Glutamatergic neuron (in vitro differentiated cells): ENCODE measurements around the gene OGFR. TPM values are rescaled to one million over a fixed set of nuclear protein-coding genes. Genes with fewer than 3 reads are reported as not detected.

Experiments used
- DNase-seq: peaks from one replicate; pipeline ENCODE4 v3.0.0; 2022
- H3K27ac Mint-ChIP-seq: one replicate; pipeline ENCODE4 v1.8.0; 2020; ENCODE audit warnings: mild to moderate bottlenecking, mixed read lengths, inconsistent platforms; ENCODE audit not compliant: unreplicated experiment
- H3K27me3 Mint-ChIP-seq: one replicate; pipeline ENCODE4 v1.8.0; 2020; ENCODE audit warnings: mild to moderate bottlenecking, moderate library complexity, mixed read lengths, inconsistent platforms; ENCODE audit not compliant: unreplicated experiment
- H3K36me3 Mint-ChIP-seq: one replicate; pipeline ENCODE4 v1.8.0; 2020; ENCODE audit warnings: mild to moderate bottlenecking, mixed read lengths, inconsistent platforms; ENCODE audit not compliant: unreplicated experiment
- H3K4me1 Mint-ChIP-seq: one replicate; pipeline ENCODE4 v1.8.0; 2020; ENCODE audit warnings: mild to moderate bottlenecking, low read depth, mixed read lengths, inconsistent platforms; ENCODE audit not compliant: unreplicated experiment
- H3K4me3 Mint-ChIP-seq: one replicate; pipeline ENCODE4 v1.8.0; 2020; ENCODE audit warnings: mild to moderate bottlenecking, mixed read lengths, inconsistent platforms; ENCODE audit not compliant: unreplicated experiment
- H3K9me3 Mint-ChIP-seq: one replicate; pipeline ENCODE4 v1.8.0; 2020; ENCODE audit warnings: mild to moderate bottlenecking, moderate library complexity, mixed read lengths, inconsistent platforms; ENCODE audit not compliant: unreplicated experiment
- CTCF ChIP-seq: fragments of 200-600 bp; sonication (generic); IDR thresholded peaks from one replicate; pipeline ENCODE4 v1.5.0; 2021; ENCODE audit not compliant: partially characterized antibody, unreplicated experiment
- total RNA-seq: library from RNA; stranded (reverse); fragmentation: NEBNext Ultra II Directional; extraction: Animal tissue kit (Norgen Biotek cat#: 25700); gene quantifications from one replicate; pipeline ENCODE4 v1.2.1, GENCODE V29; 2021; ENCODE audit not compliant: unreplicated experiment

OGFR gene
- total RNA-seq, 1 donor from 2014 or later, result 70.5 TPM

GRCh38 chr20:62811320-62811719 is 6.7 kb downstream of the OGFR start:
- peaks cover 3% of the 10 kb centered on the region for H3K4me1 Mint-ChIP-seq
- no peaks in the 10 kb centered on the region for H3K36me3 Mint-ChIP-seq
- no peak overlapping the region for H3K4me3 Mint-ChIP-seq
- no peak for TF ChIP-seq CTCF
- H3K27me3 Mint-ChIP-seq, result peaks cover 7% of the 10 kb centered on the region
- H3K27ac Mint-ChIP-seq, result no peak overlapping the region
- no peak for DNase-seq
- H3K9me3 Mint-ChIP-seq, result no peaks in the 10 kb centered on the region

GRCh38 chr20:62811720-62812119 is 7.1 kb downstream of the OGFR start:
- H3K4me1 Mint-ChIP-seq, result peaks cover 2% of the 10 kb centered on the region
- no peak overlapping the region for H3K27ac Mint-ChIP-seq
- TF ChIP-seq CTCF, result no peak
- H3K27me3 Mint-ChIP-seq, result peaks cover 6% of the 10 kb centered on the region
- no peak overlapping the region for H3K4me3 Mint-ChIP-seq
- DNase-seq, result no peak
- no peaks in the 10 kb centered on the region for H3K9me3 Mint-ChIP-seq
- no peaks in the 10 kb centered on the region for H3K36me3 Mint-ChIP-seq

- no peak overlapping the region for H3K27ac Mint-ChIP-seq
- no peak for DNase-seq
- H3K4me3 Mint-ChIP-seq, result no peak overlapping the region
- H3K27me3 Mint-ChIP-seq, result peaks cover 6% of the 10 kb centered on the region
- H3K36me3 Mint-ChIP-seq, result no peaks in the 10 kb centered on the region
- no peaks in the 10 kb centered on the region for H3K9me3 Mint-ChIP-seq
- peaks cover 2% of the 10 kb centered on the region for H3K4me1 Mint-ChIP-seq
- no peak for TF ChIP-seq CTCF
These were observed 7.7 kb downstream of the OGFR start for GRCh38 chr20:62812181-62812906.

- Mint-ChIP-seq H3K36me3 (no peaks in the 10 kb centered on the region), H3K27me3 (peaks cover 6% of the 10 kb centered on the region), H3K4me1 (peaks cover 2% of the 10 kb centered on the region), H3K9me3 (no peaks in the 10 kb centered on the region), H3K27ac (no peak overlapping the region), H3K4me3 (no peak overlapping the region)
- no peak for TF ChIP-seq CTCF
- DNase-seq, result no peak
These were observed 8.2 kb downstream of the OGFR start for GRCh38 chr20:62812907-62813200.

- no peaks in the 10 kb centered on the region for H3K36me3 Mint-ChIP-seq
- no peaks in the 10 kb centered on the region for H3K9me3 Mint-ChIP-seq
- no peak overlapping the region for H3K27ac Mint-ChIP-seq
- H3K4me3 Mint-ChIP-seq, result no peak overlapping the region
- TF ChIP-seq CTCF, result no peak
- DNase-seq, result no peak
- H3K4me1 Mint-ChIP-seq, result peaks cover 2% of the 10 kb centered on the region
- H3K27me3 Mint-ChIP-seq, result peaks cover 6% of the 10 kb centered on the region
These were observed 9.0 kb downstream of the OGFR start for GRCh38 chr20:62813588-62813987.
